Activated CD4-positive, alpha-beta T cell treated with anti-CD3 and anti-CD28 coated beads for 4 hours (primary cell): ENCODE data around the gene TDRD12.

Source experiments
- DNase-seq, 2 donors: peaks; one replicate each; pipeline ENCODE4 v3.0.0-alpha.2; 2020

Gene TDRD12

GRCh38 chr19:32869369-32869965 lies 149.9 kb downstream of the TDRD12 start, which contains the start of gene SLC7A9:
Gene SLC7A9 (minus strand): TSS chr19:32869767. CDS start chr19:32868534, 1,233 bp downstream.
- DNase-seq = no peak

DNA sequence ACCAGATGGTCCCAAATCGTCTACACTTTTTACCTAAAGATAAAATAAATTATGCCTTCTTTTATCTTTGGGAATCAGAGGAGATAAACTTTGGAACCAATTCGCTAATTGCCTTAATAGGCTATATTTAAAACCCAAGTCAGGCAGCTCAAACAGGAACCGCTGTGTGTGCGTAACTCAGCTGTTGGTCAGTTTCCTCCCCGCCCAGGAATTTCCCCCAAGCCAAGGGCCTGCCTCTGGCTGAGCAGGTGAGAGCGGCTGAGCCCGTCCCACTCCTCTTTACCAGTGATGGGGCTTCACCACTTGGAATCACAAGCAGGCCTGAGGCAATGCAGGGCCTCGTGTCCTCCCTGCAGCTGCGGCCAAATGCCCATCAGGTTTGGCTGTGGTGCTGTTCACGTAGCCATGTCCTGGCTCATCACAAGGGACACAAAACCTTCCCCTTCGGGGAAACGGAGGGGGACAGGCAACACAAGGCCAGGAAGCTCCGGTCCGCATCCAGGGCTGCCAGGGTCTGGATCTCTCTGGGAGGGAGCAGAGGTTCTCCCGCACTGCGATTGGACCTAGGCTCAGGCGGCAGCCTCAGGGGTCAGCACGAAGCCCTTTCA lies 150.5 kb downstream of the TDRD12 start:
- no peak for DNase-seq

DNA sequence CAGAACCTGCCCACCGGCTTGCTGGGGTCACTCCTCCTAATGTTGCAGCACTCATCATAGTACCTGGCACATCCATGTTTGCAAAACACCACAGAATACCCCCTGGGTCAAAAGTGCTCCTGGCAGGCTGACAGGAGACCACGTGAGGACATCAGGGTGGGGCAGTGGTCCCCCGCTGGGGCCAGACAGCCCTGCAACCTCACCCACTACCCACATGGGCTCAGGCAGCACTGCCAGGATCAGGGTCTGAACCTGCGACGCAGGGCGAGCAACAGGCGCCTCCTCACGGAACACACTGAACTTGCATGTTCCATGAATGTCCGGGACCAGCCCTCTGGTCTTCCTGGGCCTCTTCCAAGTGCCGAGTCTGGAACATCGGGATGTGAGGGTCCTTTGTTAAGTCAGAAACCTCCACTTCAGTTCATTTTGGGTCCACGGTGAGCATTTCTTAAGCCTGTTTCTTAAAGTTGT lies 151.4 kb downstream of the TDRD12 start:
- no peak for DNase-seq

DNA sequence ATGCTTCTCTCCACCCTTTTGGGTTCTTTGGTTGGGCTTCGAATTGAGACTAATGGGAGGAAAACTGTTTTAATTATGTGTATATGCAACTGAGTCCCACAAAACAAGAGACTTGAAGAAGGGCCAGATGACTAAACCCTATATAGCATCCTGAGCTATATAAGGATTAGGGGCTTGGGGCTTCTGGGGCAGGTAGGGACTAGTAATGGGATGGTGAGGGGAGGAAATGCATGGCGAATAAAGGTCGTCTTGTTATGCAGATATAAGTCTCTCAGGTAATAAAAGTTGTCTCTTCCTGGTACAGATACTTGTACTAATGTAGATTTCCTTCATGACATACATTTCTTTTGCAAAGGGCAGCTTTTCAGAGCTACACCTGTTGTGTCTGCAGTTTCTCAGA lies 152.8 kb downstream of the TDRD12 start:
- no peak for DNase-seq

DNA sequence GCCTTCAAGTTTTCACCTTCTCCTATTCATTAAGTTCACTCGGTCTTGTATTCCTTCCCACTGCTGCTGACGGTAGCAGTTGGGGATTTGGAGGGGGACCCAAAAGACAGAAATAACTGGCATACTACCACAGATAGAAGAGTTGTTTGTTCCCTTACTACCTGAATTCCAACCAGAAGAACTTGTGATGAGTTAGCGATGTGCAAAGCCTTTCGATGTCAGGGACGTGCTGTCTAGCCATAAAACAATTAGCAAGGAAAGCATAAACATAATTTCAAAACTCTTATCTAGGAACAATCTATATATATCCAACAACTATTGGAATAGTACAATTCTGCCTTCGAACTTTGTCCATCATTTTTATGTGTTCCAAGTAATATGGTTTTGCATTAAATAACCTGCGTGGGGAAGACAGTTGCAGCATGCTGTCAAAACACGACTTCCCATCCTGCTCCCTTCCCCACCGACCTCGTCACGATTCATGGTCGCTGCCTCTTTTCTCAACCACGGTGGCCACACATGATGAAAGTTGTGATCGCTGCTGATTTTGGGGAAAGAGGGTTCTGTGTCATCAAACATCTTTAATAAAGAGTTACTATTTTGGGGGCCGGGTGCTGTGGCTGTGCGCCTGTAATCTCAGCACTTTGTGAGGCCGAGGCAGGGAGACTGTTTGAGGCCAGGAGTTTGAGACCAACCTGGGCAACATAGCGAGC lies 153.8 kb downstream of the TDRD12 start:
- DNase-seq = no peak

GRCh38 chr19:32874605-32875004 lies 155.0 kb downstream of the TDRD12 start:
- DNase-seq = no peak

- DNase-seq = no peak
These were observed 155.9 kb downstream of the TDRD12 start for GRCh38 chr19:32875428-32875827.

DNA sequence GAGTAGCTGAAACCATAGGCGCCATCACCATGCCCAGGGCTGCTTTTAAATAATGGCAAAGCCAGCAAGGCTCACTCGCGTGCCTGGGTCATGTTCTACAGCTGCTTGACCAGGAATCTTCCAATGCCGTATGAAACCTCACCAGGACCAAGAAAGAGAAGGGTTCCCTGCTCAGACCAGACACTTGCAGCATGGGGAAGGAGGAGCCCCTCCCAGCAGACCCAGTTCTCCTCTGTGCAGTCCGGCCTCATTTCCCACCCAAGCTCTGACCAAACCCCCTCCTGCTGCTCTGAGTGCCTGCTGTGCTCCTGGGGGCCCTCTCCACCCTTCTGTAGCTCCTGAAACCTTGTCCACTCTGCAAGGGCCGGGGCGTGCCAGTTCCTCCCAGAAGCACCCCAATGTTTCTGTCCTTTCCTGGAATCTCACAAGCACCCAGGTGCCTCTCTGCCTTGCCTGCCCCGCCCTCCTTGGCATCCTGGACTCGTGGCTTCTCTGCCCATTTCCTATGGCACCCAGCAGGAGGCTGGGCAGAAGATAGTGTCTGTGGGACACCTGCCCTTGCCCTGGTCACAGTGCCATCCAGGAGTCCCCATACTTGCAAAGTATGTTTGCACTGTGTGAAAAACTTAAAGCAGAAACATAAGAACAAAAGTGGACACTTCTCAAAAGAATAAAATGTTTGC lies 156.8 kb downstream of the TDRD12 start:
- DNase-seq = no peak

GRCh38 chr19:32876919-32877285 lies 157.3 kb downstream of the TDRD12 start:
- DNase-seq = no peak
